ENCODE measurements around the gene KCNE1.

The KCNE1 gene

GRCh38 chr21:34533938-34534337 is 21.9 kb upstream of the KCNE1 start:
- in situ Hi-C loops (cut with HindIII; ENCODE audit: low pct_ligation_motif_present, low sequenced_read_pairs), result no loop called here
- Histone ChIP-seq H3K4me3 (ENCODE audit: low read depth, low read length) (no peak overlapping the region), H3K36me3 (replicated peaks) (no peaks in the 10 kb centered on the region), H3K27me3 (replicated peaks) (no peaks in the 10 kb centered on the region), H3K27ac (no peak overlapping the region)
- DNase-seq, result no peak
- no peak for TF ChIP-seq CTCF (IDR thresholded peaks at IDR 0.05; ENCODE audit: low read depth, low read length, missing control alignments)

- no peaks in the 10 kb centered on the region for H3K36me3 ChIP-seq (replicated peaks)
- H3K27me3 ChIP-seq (replicated peaks), result no peaks in the 10 kb centered on the region
- no peak overlapping the region for H3K27ac ChIP-seq
- in situ Hi-C loops (cut with HindIII; ENCODE audit: low pct_ligation_motif_present, low sequenced_read_pairs), result no loop called here
- no peak for DNase-seq
- TF ChIP-seq CTCF (IDR thresholded peaks at IDR 0.05; ENCODE audit: low read depth, low read length, missing control alignments), result no peak
- H3K4me3 ChIP-seq (ENCODE audit: low read depth, low read length), result no peak overlapping the region
These were observed 19.4 kb upstream of the KCNE1 start for GRCh38 chr21:34531399-34531798.

GRCh38 chr21:34530261-34530660 is 18.3 kb upstream of the KCNE1 start:
- TF ChIP-seq CTCF (IDR thresholded peaks at IDR 0.05; ENCODE audit: low read depth, low read length, missing control alignments), result no peak
- Histone ChIP-seq H3K27ac (peak overlapping the region; percentile 81), H3K27me3 (replicated peaks) (no peaks in the 10 kb centered on the region), H3K36me3 (replicated peaks) (no peaks in the 10 kb centered on the region), H3K4me3 (ENCODE audit: low read depth, low read length) (no peak overlapping the region)
- peak; percentile 88 for DNase-seq
- in situ Hi-C loops (cut with HindIII; ENCODE audit: low pct_ligation_motif_present, low sequenced_read_pairs), result no loop called here

- peaks cover 4% of the 10 kb centered on the region for H3K36me3 ChIP-seq (replicated peaks)
- DNase-seq, result no peak
- in situ Hi-C loops (cut with HindIII; ENCODE audit: low pct_ligation_motif_present, low sequenced_read_pairs), result no loop called here
- H3K27me3 ChIP-seq (replicated peaks), result no peaks in the 10 kb centered on the region
- H3K27ac ChIP-seq, result no peak overlapping the region
- no peak overlapping the region for H3K4me3 ChIP-seq (ENCODE audit: low read depth, low read length)
- TF ChIP-seq CTCF (IDR thresholded peaks at IDR 0.05; ENCODE audit: low read depth, low read length, missing control alignments), result no peak
These were observed 16.1 kb upstream of the KCNE1 start for GRCh38 chr21:34528131-34528561.

GRCh38 chr21:34526618-34527290 is 14.7 kb upstream of the KCNE1 start:
- in situ Hi-C loops (cut with HindIII; ENCODE audit: low pct_ligation_motif_present, low sequenced_read_pairs), result no loop called here
- H3K4me3 ChIP-seq (ENCODE audit: low read depth, low read length), result peak overlapping the region; percentile 60
- peak overlapping the region; percentile 91 for H3K27ac ChIP-seq
- H3K27me3 ChIP-seq (replicated peaks), result no peaks in the 10 kb centered on the region
- DNase-seq, result peak; percentile 99
- peaks cover 11% of the 10 kb centered on the region for H3K36me3 ChIP-seq (replicated peaks)
- no peak for TF ChIP-seq CTCF (IDR thresholded peaks at IDR 0.05; ENCODE audit: low read depth, low read length, missing control alignments)

GRCh38 chr21:34526241-34526617 is 14.2 kb upstream of the KCNE1 start:
- H3K36me3 ChIP-seq (replicated peaks), result peaks cover 16% of the 10 kb centered on the region
- no peak for TF ChIP-seq CTCF (IDR thresholded peaks at IDR 0.05; ENCODE audit: low read depth, low read length, missing control alignments)
- H3K27ac ChIP-seq, result peak overlapping the region; percentile 91
- in situ Hi-C loops (cut with HindIII; ENCODE audit: low pct_ligation_motif_present, low sequenced_read_pairs), result no loop called here
- no peak for DNase-seq
- H3K27me3 ChIP-seq (replicated peaks), result no peaks in the 10 kb centered on the region
- H3K4me3 ChIP-seq (ENCODE audit: low read depth, low read length), result peak overlapping the region; percentile 60
